Smooth muscle cell (in vitro differentiated cells): Measurements from ENCODE around the gene TFAM. TPM values are rescaled to one million over a fixed set of nuclear protein-coding genes. Genes with fewer than 3 reads are reported as not detected.

Experiments
- DNase-seq: peaks from one replicate; lab custom pipeline; 2025; ENCODE audit not compliant: unreplicated experiment; lab: John Stamatoyannopoulos, UW
- H2AFZ ChIP-seq: fragments of 200-600 bp; sonication (generic); 2 replicates; pipeline ENCODE4 v1.6.0; 2016; ENCODE audit warnings: antibody characterized with exemption, low read depth, mild to moderate bottlenecking
- H3F3A ChIP-seq: fragments of 200-600 bp; sonication (generic); 2 replicates; pipeline ENCODE4 v1.6.0; 2017; ENCODE audit warnings: antibody characterized with exemption, low read depth
- H3K27ac ChIP-seq: fragments of 200-600 bp; sonication (generic); 2 replicates; pipeline ENCODE4 v1.5.1; 2016; ENCODE audit warnings: low read depth, mild to moderate bottlenecking
- H3K27me3 ChIP-seq: fragments of 200-600 bp; sonication (generic); 2 replicates; pipeline ENCODE4 v1.6.1; 2016; ENCODE audit warnings: low read depth, mild to moderate bottlenecking
- H3K36me3 ChIP-seq: fragments of 200-600 bp; sonication (generic); 2 replicates; pipeline ENCODE4 v1.5.1; 2016; ENCODE audit warnings: low read depth
- H3K4me1 ChIP-seq: fragments of 200-600 bp; sonication (generic); 2 replicates; pipeline ENCODE4 v1.5.1; 2016; ENCODE audit warnings: low read depth
- H3K4me2 ChIP-seq: fragments of 200-600 bp; sonication (generic); 2 replicates; pipeline ENCODE4 v1.6.0; 2016; ENCODE audit warnings: mild to moderate bottlenecking
- H3K4me3 ChIP-seq: fragments of 200-600 bp; sonication (generic); 2 replicates; pipeline ENCODE4 v1.5.1; 2016; ENCODE audit warnings: mild to moderate bottlenecking
- H3K79me2 ChIP-seq: fragments of 200-600 bp; sonication (generic); 2 replicates; pipeline ENCODE4 v1.6.0; 2016; ENCODE audit warnings: low read depth, mild to moderate bottlenecking
- H3K9ac ChIP-seq: fragments of 200-600 bp; sonication (generic); 2 replicates; pipeline ENCODE4 v1.6.0; 2016; ENCODE audit warnings: low read depth
- H3K9me3 ChIP-seq: fragments of 200-600 bp; sonication (generic); replicated peaks from 2 replicates; pipeline ENCODE4 v1.5.1; 2016; ENCODE audit warnings: low read depth
- H4K20me1 ChIP-seq: fragments of 200-600 bp; sonication (generic); 2 replicates; pipeline ENCODE4 v1.6.0; 2016; ENCODE audit warnings: low read depth
- CTCF ChIP-seq: fragments of 200-600 bp; sonication (generic); IDR thresholded peaks from 2 replicates; pipeline ENCODE4 v1.5.1; 2017; ENCODE audit warnings: borderline replicate concordance, mild to moderate bottlenecking, antibody characterized with exemption; ENCODE audit not compliant: insufficient read depth, poor library complexity, severe bottlenecking
- WGBS: methylation state at CpG from one replicate; pipeline ENCODE4 v1.1.7; 2016; ENCODE audit warnings: low lambda C conversion rate; 5-methylcytosine and 5-hydroxymethylcytosine counted together
- polyA plus RNA-seq: library from polyadenylated mRNA; unstranded; fragments of >200 nt; fragmentation: Nextera tagmentation; extraction: Ambion mirVana; gene quantifications from 2 replicates; pipeline ENCODE4 v1.2.1, GENCODE V29; 2016
- total RNA-seq: library from RNA; depleted of rRNA; stranded (reverse); fragments of >200 nt; gene quantifications from 2 replicates; pipeline ENCODE4 v1.2.3, GENCODE V29; 2014

Gene TFAM
- total and polyA plus RNA-seq, 2 experiments from 2014 or later: 14.5 to 21.0 TPM

GRCh38 chr10:58382489-58382995 lies 2.7 kb upstream of the TFAM start:
- H2AFZ ChIP-seq: no peak overlapping the region
- H3K27me3 ChIP-seq: no peaks in the 10 kb centered on the region
- WGBS: 95% methylated on average over 2 of the region's 2 CpGs
- H3F3A ChIP-seq: no peaks in the 10 kb centered on the region
- TF ChIP-seq CTCF: no peak
- H4K20me1 ChIP-seq: no peaks in the 10 kb centered on the region
- DNase-seq: no peak
- H3K9me3 ChIP-seq: no peaks in the 10 kb centered on the region
- no peak overlapping the region for H3K9ac ChIP-seq
- no peak overlapping the region for H3K4me2 ChIP-seq
- peaks cover 17% of the 10 kb centered on the region for H3K4me1 ChIP-seq
- H3K4me3 ChIP-seq: no peak overlapping the region
- no peak overlapping the region for H3K27ac ChIP-seq
- H3K79me2 ChIP-seq: peaks cover 23% of the 10 kb centered on the region
- H3K36me3 ChIP-seq: no peaks in the 10 kb centered on the region

- H3K79me2 ChIP-seq: peaks cover 23% of the 10 kb centered on the region
- peak overlapping the region; percentile 74 for H3K27ac ChIP-seq
- no peaks in the 10 kb centered on the region for H3K9me3 ChIP-seq
- peak overlapping the region; percentile 81 for H3K9ac ChIP-seq
- 87% methylated on average over 3 of the region's 3 CpGs for WGBS
- DNase-seq: no peak
- H2AFZ ChIP-seq: peak overlapping the region; percentile 88
- no peaks in the 10 kb centered on the region for H3K27me3 ChIP-seq
- peak overlapping the region; percentile 86 for H3K4me2 ChIP-seq
- H4K20me1 ChIP-seq: no peaks in the 10 kb centered on the region
- H3K4me1 ChIP-seq: peaks cover 17% of the 10 kb centered on the region
- H3F3A ChIP-seq: no peaks in the 10 kb centered on the region
- H3K36me3 ChIP-seq: peaks cover 4% of the 10 kb centered on the region
- no peak for TF ChIP-seq CTCF
- H3K4me3 ChIP-seq: peak overlapping the region; percentile 84
Measured at GRCh38 chr10:58384095-58384494, 1.1 kb upstream of the TFAM start.

GRCh38 chr10:58384544-58384998 lies 639 bp upstream of the TFAM start:
- H3K4me1 ChIP-seq: peaks cover 17% of the 10 kb centered on the region
- peak overlapping the region; percentile 81 for H3K9ac ChIP-seq
- H3K27me3 ChIP-seq: no peaks in the 10 kb centered on the region
- H4K20me1 ChIP-seq: no peaks in the 10 kb centered on the region
- WGBS: 9% methylated on average over 12 of the region's 12 CpGs
- peak overlapping the region; percentile 88 for H2AFZ ChIP-seq
- H3K4me2 ChIP-seq: peak overlapping the region; percentile 86
- H3K9me3 ChIP-seq: no peaks in the 10 kb centered on the region
- peak overlapping the region; percentile 74 for H3K27ac ChIP-seq
- peak overlapping the region; percentile 84 for H3K4me3 ChIP-seq
- H3K79me2 ChIP-seq: peaks cover 23% of the 10 kb centered on the region
- no peak for DNase-seq
- no peaks in the 10 kb centered on the region for H3F3A ChIP-seq
- no peak for TF ChIP-seq CTCF
- peaks cover 5% of the 10 kb centered on the region for H3K36me3 ChIP-seq

- peak overlapping the region; percentile 81 for H3K9ac ChIP-seq
- peaks cover 23% of the 10 kb centered on the region for H3K79me2 ChIP-seq
- H2AFZ ChIP-seq: peak overlapping the region; percentile 88
- H3F3A ChIP-seq: no peaks in the 10 kb centered on the region
- H3K27me3 ChIP-seq: no peaks in the 10 kb centered on the region
- H3K4me3 ChIP-seq: peak overlapping the region; percentile 84
- peaks cover 13% of the 10 kb centered on the region for H3K36me3 ChIP-seq
- DNase-seq: peak; percentile 24
- no peak for TF ChIP-seq CTCF
- WGBS: 1% methylated on average over 15 of the region's 15 CpGs
- H3K9me3 ChIP-seq: no peaks in the 10 kb centered on the region
- peak overlapping the region; percentile 74 for H3K27ac ChIP-seq
- no peaks in the 10 kb centered on the region for H4K20me1 ChIP-seq
- peaks cover 17% of the 10 kb centered on the region for H3K4me1 ChIP-seq
- peak overlapping the region; percentile 86 for H3K4me2 ChIP-seq
Measured at GRCh38 chr10:58385784-58386112, 538 bp downstream of the TFAM start.
